ENCODE measurements around the gene MAN2B1. TPM values are rescaled to one million over a fixed set of nuclear protein-coding genes. Genes with fewer than 3 reads are reported as not detected.

MAN2B1 gene
- total and polyA plus RNA-seq, 2 of the 13 experiments (the other 11 are each of a cell fraction or from before 2014, with no cell fraction given), result 23.6 to 23.8 TPM

- 0 out of 2 replicates have a peak, but pooled peaks have one; percentile 71 for TF ChIP-seq LCORL (IDR thresholded peaks at IDR 0.05)
- TF ChIP-seq LCORL (CRISPR knock-in tag; IDR thresholded peaks at IDR 0.05), result peak; percentile 61; the same call in 1 of the 2 replicates
- TF ChIP-seq ARNT (IDR thresholded peaks at IDR 0.05), result no peak
- TF ChIP-seq GABPA (IDR thresholded peaks at IDR 0.05; ENCODE audit: low read depth, low read length), result peak; percentile 79
- peak; percentile 95 for TF ChIP-seq GABPA (CRISPR knock-in tag; IDR thresholded peaks at IDR 0.05; ENCODE audit: low read depth)
- no peak for TF ChIP-seq FOXA1 (IDR thresholded peaks at IDR 0.05)
- no peak for TF ChIP-seq FOXA1 (CRISPR knock-in tag; IDR thresholded peaks at IDR 0.05)
- TF ChIP-seq AHR (CRISPR knock-in tag; IDR thresholded peaks at IDR 0.05), result peak; percentile 77; the same call in 1 of the 2 replicates
- TF ChIP-seq KLF6 (CRISPR knock-in tag; IDR thresholded peaks at IDR 0.05), result peak; percentile 46; the same call in 1 of the 2 replicates
- TF ChIP-seq GTF2F1 (IDR thresholded peaks at IDR 0.05; ENCODE audit: low read length), result peak; percentile 31; the same call in 1 of the 2 replicates
- no peak for TF ChIP-seq ZNF335 (CRISPR knock-in tag; IDR thresholded peaks at IDR 0.05)
- TF ChIP-seq ARID2 (CRISPR knock-in tag; IDR thresholded peaks at IDR 0.05; ENCODE audit: borderline replicate concordance), result no peak
- TF ChIP-seq ISL2 (CRISPR knock-in tag; IDR thresholded peaks at IDR 0.05), result peak; percentile 35; the same call in 1 of the 2 replicates
- no peak for TF ChIP-seq ZNF7 (CRISPR knock-in tag; IDR thresholded peaks at IDR 0.05)
- peak; percentile 50; the same call in 1 of the 2 replicates for TF ChIP-seq HDAC2 (CRISPR knock-in tag; IDR thresholded peaks at IDR 0.05)
- no peak; the same call in 1 of the 2 replicates for TF ChIP-seq MNT (IDR thresholded peaks at IDR 0.05)
- TF ChIP-seq PAX8 (CRISPR knock-in tag; IDR thresholded peaks at IDR 0.05; ENCODE audit: borderline replicate concordance), result no peak
- TF ChIP-seq CSRNP1 (CRISPR knock-in tag; IDR thresholded peaks at IDR 0.05), result peak; percentile 70; the same call in 1 of the 2 replicates
- 0 out of 2 replicates have a peak, but pooled peaks have one; percentile 48 for TF ChIP-seq STAT5B (CRISPR knock-in tag; IDR thresholded peaks at IDR 0.05)
- TF ChIP-seq ZBTB7B (CRISPR knock-in tag; IDR thresholded peaks at IDR 0.05), result no peak
- TF ChIP-seq HNRNPK (IDR thresholded peaks at IDR 0.05; ENCODE audit: low read depth, low read length, poor library complexity, severe bottlenecking), result no peak
- TF ChIP-seq ZNF816 (CRISPR knock-in tag; IDR thresholded peaks at IDR 0.05; ENCODE audit: borderline replicate concordance), result peak; percentile 70; the same call in 1 of the 2 replicates
- TF ChIP-seq WIZ (CRISPR knock-in tag; IDR thresholded peaks at IDR 0.05), result no peak
- TF ChIP-seq, protein P1, sequence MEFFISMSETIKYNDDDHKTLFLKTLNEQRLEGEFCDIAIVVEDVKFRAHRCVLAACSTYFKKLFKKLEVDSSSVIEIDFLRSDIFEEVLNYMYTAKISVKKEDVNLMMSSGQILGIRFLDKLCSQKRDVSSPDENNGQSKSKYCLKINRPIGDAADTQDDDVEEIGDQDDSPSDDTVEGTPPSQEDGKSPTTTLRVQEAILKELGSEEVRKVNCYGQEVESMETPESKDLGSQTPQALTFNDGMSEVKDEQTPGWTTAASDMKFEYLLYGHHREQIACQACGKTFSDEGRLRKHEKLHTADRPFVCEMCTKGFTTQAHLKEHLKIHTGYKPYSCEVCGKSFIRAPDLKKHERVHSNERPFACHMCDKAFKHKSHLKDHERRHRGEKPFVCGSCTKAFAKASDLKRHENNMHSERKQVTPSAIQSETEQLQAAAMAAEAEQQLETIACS (CRISPR knock-in tag; IDR thresholded peaks at IDR 0.05), result peak; percentile 85
- TF ChIP-seq, protein P2, sequence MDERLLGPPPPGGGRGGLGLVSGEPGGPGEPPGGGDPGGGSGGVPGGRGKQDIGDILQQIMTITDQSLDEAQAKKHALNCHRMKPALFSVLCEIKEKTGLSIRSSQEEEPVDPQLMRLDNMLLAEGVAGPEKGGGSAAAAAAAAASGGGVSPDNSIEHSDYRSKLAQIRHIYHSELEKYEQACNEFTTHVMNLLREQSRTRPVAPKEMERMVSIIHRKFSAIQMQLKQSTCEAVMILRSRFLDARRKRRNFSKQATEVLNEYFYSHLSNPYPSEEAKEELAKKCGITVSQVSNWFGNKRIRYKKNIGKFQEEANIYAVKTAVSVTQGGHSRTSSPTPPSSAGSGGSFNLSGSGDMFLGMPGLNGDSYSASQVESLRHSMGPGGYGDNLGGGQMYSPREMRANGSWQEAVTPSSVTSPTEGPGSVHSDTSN (CRISPR knock-in tag; IDR thresholded peaks at IDR 0.05), result no peak
- TF ChIP-seq ARNT2 (CRISPR knock-in tag; IDR thresholded peaks at IDR 0.05; ENCODE audit: low read depth), result peak; percentile 64; the same call in 1 of the 2 replicates
- TF ChIP-seq SSRP1 (CRISPR knock-in tag; IDR thresholded peaks at IDR 0.05), result no peak
Observed at GRCh38 chr19:12681074-12681987, 14.8 kb upstream of the MAN2B1 start, which contains the start of gene DHPS (continued).

Data from HepG2 (cell line).